PFSK-1 (cell line): Measurements from ENCODE around the gene EIF4E2.

Experiments used
- POLR2AphosphoS5 ChIP-seq: IDR thresholded peaks from 2 replicates; pipeline ENCODE4 v1.6.1; 2012; ENCODE audit warnings: low read depth, mild to moderate bottlenecking, control low read depth, low read length, moderate library complexity
- REST ChIP-seq, 2 experiments: IDR thresholded peaks; 2 replicates each; pipeline versions ENCODE4 v1.6.1 to v1.8.0; 2011 to 2012; ENCODE audit warnings: low read depth in 2 of 2, low read length in 2 of 2, control low read depth in 1 of 2, inconsistent platforms in 1 of 2, mild to moderate bottlenecking in 1 of 2, moderate library complexity in 1 of 2; ENCODE audit not compliant: insufficient read depth in 1 of 2

GRCh38 chr2:232543928-232544631 lies 6.4 kb upstream of the EIF4E2 start:
- TF ChIP-seq POLR2AphosphoS5 (no peak), REST (IDR thresholded peaks at IDR 0.05; ENCODE audit: insufficient read depth in 1 of 2, low read depth in 2 of 2, low read length in 2 of 2) (no peak)
